Upper lobe of right lung (tissue), 1 donor: ENCODE data around the gene PLCB1. TPM values are rescaled to one million over a fixed set of nuclear protein-coding genes. Genes with fewer than 3 reads are reported as not detected.

Experiments used
- ATAC-seq: fragments of 200-7000 bp; cut with Tn5 transposase; one replicate; pipeline ENCODE4 v1.9.1; 2020; ENCODE audit warnings: mild to moderate bottlenecking, moderate library complexity
- DNase-seq: peaks from one replicate; pipeline ENCODE4 v3.0.0-alpha.2; 2020
- H3K27ac ChIP-seq: fragments of 200-600 bp; one replicate; pipeline ENCODE4 v1.8.0; 2022
- H3K27me3 ChIP-seq: fragments of 200-600 bp; one replicate; pipeline ENCODE4 v1.8.0; 2022; ENCODE audit warnings: mild to moderate bottlenecking
- H3K36me3 ChIP-seq: fragments of 200-600 bp; one replicate; pipeline ENCODE4 v1.8.0; 2022
- H3K4me1 ChIP-seq: fragments of 200-600 bp; one replicate; pipeline ENCODE4 v1.8.0; 2022
- H3K4me3 ChIP-seq: fragments of 200-600 bp; one replicate; pipeline ENCODE4 v1.8.0; 2022; ENCODE audit warnings: mild to moderate bottlenecking
- H3K9me3 ChIP-seq: fragments of 200-600 bp; one replicate; pipeline ENCODE4 v1.8.0; 2022
- CTCF ChIP-seq: fragments of 200-600 bp; IDR thresholded peaks from one replicate; pipeline ENCODE4 v1.8.0; 2022; ENCODE audit warnings: antibody characterized with exemption
- intact Hi-C: fragments of 100-400 bp; cut with DNase I; formaldehyde crosslinking; loops from one replicate; pipeline ENCODE4 v1.11.0; 2022
- total RNA-seq: library from RNA; stranded (reverse); fragmentation: NEBNext Ultra II Directional; extraction: Animal tissue kit (Norgen Biotek cat#: 25700); gene quantifications from one replicate; pipeline ENCODE4 v1.2.1, GENCODE V29; 2021
- donor health status: DM: no; HTN: yes; CAD: no; lungs with severe emphysema.

Gene PLCB1
- total RNA-seq, 1 donor from 2014 or later = 12.4 TPM

- no peaks in the 10 kb centered on the region for H3K4me1 ChIP-seq
- ATAC-seq (no peak), DNase-seq (no peak)
- no peak overlapping the region for H3K4me3 ChIP-seq
- TF ChIP-seq CTCF = no peak
- H3K9me3 ChIP-seq = no peaks in the 10 kb centered on the region
- no peaks in the 10 kb centered on the region for H3K36me3 ChIP-seq
- H3K27ac ChIP-seq = no peak overlapping the region
- H3K27me3 ChIP-seq = no peaks in the 10 kb centered on the region
- intact Hi-C loops = no loop called here
Observed at GRCh38 chr20:8229090-8229489, 97.0 kb downstream of the PLCB1 start.

- no peak for DNase-seq
- no peaks in the 10 kb centered on the region for H3K36me3 ChIP-seq
- TF ChIP-seq CTCF = no peak
- H3K27ac ChIP-seq = no peak overlapping the region
- H3K27me3 ChIP-seq = no peaks in the 10 kb centered on the region
- no peak overlapping the region for H3K4me3 ChIP-seq
- ATAC-seq = no peak
- no peaks in the 10 kb centered on the region for H3K4me1 ChIP-seq
- no peaks in the 10 kb centered on the region for H3K9me3 ChIP-seq
- intact Hi-C loops = no loop called here
Observed at GRCh38 chr20:8231038-8231437, 99.0 kb downstream of the PLCB1 start.

- intact Hi-C loops = no loop called here
- DNase-seq (no peak), ATAC-seq (no peak)
- Histone ChIP-seq H3K4me3 (no peak overlapping the region), H3K27me3 (no peaks in the 10 kb centered on the region), H3K27ac (no peak overlapping the region), H3K4me1 (no peaks in the 10 kb centered on the region), H3K9me3 (no peaks in the 10 kb centered on the region), H3K36me3 (no peaks in the 10 kb centered on the region)
- TF ChIP-seq CTCF = no peak
Observed at GRCh38 chr20:8232332-8232731, 100.3 kb downstream of the PLCB1 start.

GRCh38 chr20:8234580-8234979 is 102.5 kb downstream of the PLCB1 start:
- intact Hi-C loops = no loop called here
- TF ChIP-seq CTCF = no peak
- no peaks in the 10 kb centered on the region for H3K9me3 ChIP-seq

GRCh38 chr20:8242066-8242465 is 110.0 kb downstream of the PLCB1 start:
- no peak for TF ChIP-seq CTCF
- ATAC-seq (no peak), DNase-seq (no peak)
- H3K4me3 ChIP-seq = no peak overlapping the region
- H3K27ac ChIP-seq = no peak overlapping the region
- no peaks in the 10 kb centered on the region for H3K36me3 ChIP-seq
- no peaks in the 10 kb centered on the region for H3K27me3 ChIP-seq
- no peaks in the 10 kb centered on the region for H3K9me3 ChIP-seq
- intact Hi-C loops = no loop called here
- H3K4me1 ChIP-seq = no peaks in the 10 kb centered on the region

More at GRCh38 chr20:8234580-8234979, 102.5 kb downstream of the PLCB1 start:
- Histone ChIP-seq H3K36me3 (no peaks in the 10 kb centered on the region), H3K27me3 (no peaks in the 10 kb centered on the region), H3K4me1 (no peaks in the 10 kb centered on the region), H3K4me3 (no peak overlapping the region), H3K27ac (no peak overlapping the region)
- ATAC-seq (no peak), DNase-seq (no peak)
